ENCODE measurements around the gene SCRN2.
A peak's percentile ranks its signal among the peaks of the same experiment; 100 is the strongest.

The SCRN2 gene

GRCh38 chr17:47871048-47871447, 30.0 kb upstream of the SCRN2 start:
- DNase-seq = no peak

GRCh38 chr17:47870056-47870455, 29.0 kb upstream of the SCRN2 start:
- DNase-seq = no peak

- no peak for DNase-seq
These were observed 28.0 kb upstream of the SCRN2 start for GRCh38 chr17:47869114-47869513.

GRCh38 chr17:47867813-47868533, 26.9 kb upstream of the SCRN2 start:
- DNase-seq = no peak

GRCh38 chr17:47866941-47867340, 25.9 kb upstream of the SCRN2 start:
- DNase-seq = no peak

GRCh38 chr17:47864791-47865216, 23.7 kb upstream of the SCRN2 start:
- DNase-seq = no peak

GRCh38 chr17:47862621-47863440, 21.8 kb upstream of the SCRN2 start:
- DNase-seq = no peak

GRCh38 chr17:47860386-47860785, 19.3 kb upstream of the SCRN2 start:
- no peak for DNase-seq

- DNase-seq = no peak
These were observed 16.7 kb upstream of the SCRN2 start for GRCh38 chr17:47857551-47858455.

GRCh38 chr17:47856830-47857229, 15.8 kb upstream of the SCRN2 start:
- DNase-seq = no peak

- DNase-seq = no peak
These were observed 14.7 kb upstream of the SCRN2 start for GRCh38 chr17:47855737-47856136.

- no peak for DNase-seq
These were observed 12.5 kb upstream of the SCRN2 start for GRCh38 chr17:47853616-47854015.

- no peak for DNase-seq
These were observed 11.3 kb upstream of the SCRN2 start for GRCh38 chr17:47852113-47852949.

GRCh38 chr17:47851764-47852112, 10.7 kb upstream of the SCRN2 start:
- no peak for DNase-seq

GRCh38 chr17:47850692-47851573, 9.9 kb upstream of the SCRN2 start, which contains the start of gene SP6:
Gene SP6, minus strand, starts transcription at chr17:47851163. Its CDS starts 2,734 bp downstream, at chr17:47848429.
- no peak for DNase-seq

- DNase-seq = no peak
These were observed 9.3 kb upstream of the SCRN2 start for GRCh38 chr17:47850373-47850691.

GRCh38 chr17:47848198-47848513, 7.1 kb upstream of the SCRN2 start:
- DNase-seq = no peak

GRCh38 chr17:47847341-47848197, 6.5 kb upstream of the SCRN2 start:
- DNase-seq = peak in 1 of 2 experiments; percentile 36

GRCh38 chr17:47846716-47847340, 5.8 kb upstream of the SCRN2 start:
- DNase-seq = no peak

GRCh38 chr17:47845716-47846075, 4.6 kb upstream of the SCRN2 start:
- no peak for DNase-seq
